Brain microvascular endothelial cell (primary cell): ENCODE results near the gene RYR2.

Experiments
- DNase-seq: peaks from one replicate; pipeline ENCODE4 v3.0.0-alpha.2; 2020
- H3K27ac ChIP-seq: fragments of 250-450 bp; sonication (Bioruptor Pico); 2 replicates; pipeline ENCODE4 v1.5.1; 2020; ENCODE audit warnings: mild to moderate bottlenecking, moderate library complexity
- H3K27me3 ChIP-seq: fragments of 250-450 bp; sonication (Bioruptor Pico); replicated peaks from 2 replicates; pipeline ENCODE4 v1.5.1; 2020; ENCODE audit warnings: mild to moderate bottlenecking
- H3K36me3 ChIP-seq: fragments of 250-450 bp; sonication (Bioruptor Pico); replicated peaks from 2 replicates; pipeline ENCODE4 v1.5.1; 2020; ENCODE audit warnings: mild to moderate bottlenecking
- H3K4me3 ChIP-seq: 2 replicates; pipeline ENCODE4 v1.5.1; 2011; ENCODE audit warnings: low read depth, mild to moderate bottlenecking, control low read depth, low read length, moderate library complexity
- in situ Hi-C: cut with HindIII; loops from 2 replicates; pipeline ENCODE4 v1.10.0; 2017; ENCODE audit warnings: low sequenced_read_pairs, low pct_ligation_motif_present
- TF ChIP-seq, protein P1 (sequence below): IDR thresholded peaks from 2 replicates; pipeline ENCODE4 v1.5.1; 2011; ENCODE audit warnings: low read depth, mild to moderate bottlenecking, moderate library complexity, low read length, control low read depth, inconsistent platforms; ENCODE audit errors: missing control alignments

The RYR2 gene

DNA sequence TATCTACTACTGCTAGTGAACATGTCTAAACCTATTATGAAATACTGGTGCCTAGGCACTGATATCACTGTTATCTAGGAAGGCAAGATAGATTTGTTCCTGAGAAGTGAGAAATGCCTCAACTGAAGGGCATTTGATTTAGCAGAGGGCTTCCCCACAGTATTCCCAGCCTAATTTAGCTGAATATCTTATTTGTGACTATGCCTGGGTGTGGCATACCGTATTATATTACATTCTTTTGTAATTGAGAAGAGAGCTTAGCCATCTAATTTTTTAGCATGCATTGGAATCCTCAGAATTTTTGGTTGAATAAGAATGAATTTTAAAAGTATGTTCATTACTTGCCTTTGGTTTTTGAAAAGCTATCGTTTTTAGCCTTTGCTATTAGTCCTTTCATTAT is 749.6 kb downstream of the RYR2 start:
- TF ChIP-seq, protein P1, sequence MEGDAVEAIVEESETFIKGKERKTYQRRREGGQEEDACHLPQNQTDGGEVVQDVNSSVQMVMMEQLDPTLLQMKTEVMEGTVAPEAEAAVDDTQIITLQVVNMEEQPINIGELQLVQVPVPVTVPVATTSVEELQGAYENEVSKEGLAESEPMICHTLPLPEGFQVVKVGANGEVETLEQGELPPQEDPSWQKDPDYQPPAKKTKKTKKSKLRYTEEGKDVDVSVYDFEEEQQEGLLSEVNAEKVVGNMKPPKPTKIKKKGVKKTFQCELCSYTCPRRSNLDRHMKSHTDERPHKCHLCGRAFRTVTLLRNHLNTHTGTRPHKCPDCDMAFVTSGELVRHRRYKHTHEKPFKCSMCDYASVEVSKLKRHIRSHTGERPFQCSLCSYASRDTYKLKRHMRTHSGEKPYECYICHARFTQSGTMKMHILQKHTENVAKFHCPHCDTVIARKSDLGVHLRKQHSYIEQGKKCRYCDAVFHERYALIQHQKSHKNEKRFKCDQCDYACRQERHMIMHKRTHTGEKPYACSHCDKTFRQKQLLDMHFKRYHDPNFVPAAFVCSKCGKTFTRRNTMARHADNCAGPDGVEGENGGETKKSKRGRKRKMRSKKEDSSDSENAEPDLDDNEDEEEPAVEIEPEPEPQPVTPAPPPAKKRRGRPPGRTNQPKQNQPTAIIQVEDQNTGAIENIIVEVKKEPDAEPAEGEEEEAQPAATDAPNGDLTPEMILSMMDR = no peak
- in situ Hi-C loops = no loop called here
- Histone ChIP-seq H3K4me3 (no peak overlapping the region), H3K27ac (no peak overlapping the region), H3K27me3 (no peaks in the 10 kb centered on the region), H3K36me3 (no peaks in the 10 kb centered on the region)
- DNase-seq = no peak

DNA sequence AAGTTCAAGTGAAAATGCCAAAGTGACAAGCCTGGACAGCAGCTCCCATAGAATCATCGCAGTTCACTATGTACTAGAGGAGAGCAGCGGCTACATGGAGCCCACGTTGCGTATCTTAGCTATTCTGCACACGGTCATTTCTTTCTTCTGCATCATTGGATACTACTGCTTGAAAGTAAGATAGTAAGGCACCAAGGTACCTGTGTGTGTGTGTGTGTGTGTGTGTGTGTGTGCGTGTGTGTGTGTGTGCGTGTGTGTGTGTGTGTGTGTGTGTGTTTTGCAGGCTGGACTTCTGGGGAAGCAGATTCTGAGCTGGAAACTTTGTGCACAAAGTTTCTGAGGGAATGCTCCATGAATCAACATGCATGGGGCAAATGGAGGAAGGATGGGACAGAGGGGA is 750.2 kb downstream of the RYR2 start:
- TF ChIP-seq, protein P1 = no peak
- no peaks in the 10 kb centered on the region for H3K27me3 ChIP-seq

GRCh38 chr1:237792726-237793125 is 750.7 kb downstream of the RYR2 start:
- in situ Hi-C loops = no loop called here
- Histone ChIP-seq H3K27ac (no peak overlapping the region), H3K4me3 (no peak overlapping the region), H3K36me3 (no peaks in the 10 kb centered on the region), H3K27me3 (no peaks in the 10 kb centered on the region)
- TF ChIP-seq, protein P1 = no peak
- no peak for DNase-seq

More for the DNA sequence above, 750.2 kb downstream of the RYR2 start:
- DNase-seq = no peak
- Histone ChIP-seq H3K36me3 (no peaks in the 10 kb centered on the region), H3K27ac (no peak overlapping the region), H3K4me3 (no peak overlapping the region)
- in situ Hi-C loops = no loop called here

DNA sequence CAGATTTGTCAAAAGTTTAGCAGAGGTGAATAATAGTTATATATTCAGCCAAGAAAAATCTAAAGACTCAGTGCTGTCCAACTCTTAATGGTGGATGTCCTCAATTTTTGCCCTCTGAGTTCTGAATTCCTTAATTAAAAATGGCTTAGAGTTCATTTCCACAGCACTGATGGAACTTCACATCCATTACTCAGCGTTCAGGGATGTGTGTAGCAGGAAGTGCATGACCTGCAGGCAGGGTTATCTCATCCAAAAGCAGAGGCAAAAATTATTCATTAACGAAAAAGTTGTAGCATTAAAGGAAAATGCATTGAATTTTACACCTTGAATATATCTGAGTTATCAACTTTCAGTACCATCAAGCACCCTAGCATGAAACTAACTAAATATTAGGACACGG is 752.1 kb downstream of the RYR2 start:
- H3K4me3 ChIP-seq = no peak overlapping the region
- no peak overlapping the region for H3K27ac ChIP-seq
- DNase-seq = no peak
- H3K36me3 ChIP-seq = no peaks in the 10 kb centered on the region
- TF ChIP-seq, protein P1 = no peak
- in situ Hi-C loops = no loop called here
- no peaks in the 10 kb centered on the region for H3K27me3 ChIP-seq

DNA sequence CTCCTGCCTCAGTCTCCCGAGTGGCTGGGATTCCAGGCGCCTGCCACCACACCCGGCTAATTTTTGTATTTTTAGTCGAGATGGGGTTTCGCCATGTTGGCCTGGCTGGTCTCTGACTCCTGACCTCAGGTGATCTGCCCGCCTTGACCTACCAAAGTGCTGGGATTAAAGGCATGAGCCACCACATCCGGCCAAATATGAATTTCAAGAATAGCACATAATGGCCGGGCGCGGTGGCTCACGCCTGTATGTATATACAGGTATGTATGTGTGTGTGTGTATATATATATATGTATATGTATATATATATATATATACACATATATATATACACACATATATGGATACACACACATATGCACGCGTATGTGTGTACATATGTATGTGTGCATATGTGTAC is 753.6 kb downstream of the RYR2 start:
- no peak for DNase-seq
- Histone ChIP-seq H3K4me3 (no peak overlapping the region), H3K36me3 (no peaks in the 10 kb centered on the region), H3K27me3 (no peaks in the 10 kb centered on the region), H3K27ac (no peak overlapping the region)
- in situ Hi-C loops = no loop called here
- TF ChIP-seq, protein P1 = no peak

GRCh38 chr1:237799762-237800474 is 757.9 kb downstream of the RYR2 start:
- no peak overlapping the region for H3K27ac ChIP-seq
- DNase-seq = peak; percentile 72

More at GRCh38 chr1:237799762-237800474, 757.9 kb downstream of the RYR2 start:
- H3K36me3 ChIP-seq = no peaks in the 10 kb centered on the region
- TF ChIP-seq, protein P1 = peak; percentile 37
- H3K27me3 ChIP-seq = no peaks in the 10 kb centered on the region
- in situ Hi-C loops = no loop called here
- no peak overlapping the region for H3K4me3 ChIP-seq
